Fibroblast of pulmonary artery (primary cell): ENCODE measurements around the gene CFTR.
"Not testable (repeated sequence)": the region's sequence is repeated elsewhere in the genome, so short reads cannot be mapped to it uniquely, and the experiment has no call there.

Source experiments
- DNase-seq: peaks from one replicate; pipeline ENCODE4 v3.0.0-alpha.2; 2010; ENCODE audit warnings: low read depth
- H3K4me3 ChIP-seq: replicated peaks from 2 replicates; pipeline ENCODE4 v1.5.1; 2011; ENCODE audit warnings: low read depth, mild to moderate bottlenecking, control low read depth, low read length, moderate library complexity
- TF ChIP-seq, protein P1 (sequence below): IDR thresholded peaks from 2 replicates; pipeline ENCODE4 v1.5.1; 2011; ENCODE audit warnings: mild to moderate bottlenecking, control low read depth, low read length, inconsistent platforms; ENCODE audit errors: missing control alignments

Gene CFTR

GRCh38 chr7:117705630-117706029 is 225.8 kb downstream of the CFTR start:
- no peak overlapping the region for H3K4me3 ChIP-seq
- no peak for DNase-seq
- TF ChIP-seq, protein P1, sequence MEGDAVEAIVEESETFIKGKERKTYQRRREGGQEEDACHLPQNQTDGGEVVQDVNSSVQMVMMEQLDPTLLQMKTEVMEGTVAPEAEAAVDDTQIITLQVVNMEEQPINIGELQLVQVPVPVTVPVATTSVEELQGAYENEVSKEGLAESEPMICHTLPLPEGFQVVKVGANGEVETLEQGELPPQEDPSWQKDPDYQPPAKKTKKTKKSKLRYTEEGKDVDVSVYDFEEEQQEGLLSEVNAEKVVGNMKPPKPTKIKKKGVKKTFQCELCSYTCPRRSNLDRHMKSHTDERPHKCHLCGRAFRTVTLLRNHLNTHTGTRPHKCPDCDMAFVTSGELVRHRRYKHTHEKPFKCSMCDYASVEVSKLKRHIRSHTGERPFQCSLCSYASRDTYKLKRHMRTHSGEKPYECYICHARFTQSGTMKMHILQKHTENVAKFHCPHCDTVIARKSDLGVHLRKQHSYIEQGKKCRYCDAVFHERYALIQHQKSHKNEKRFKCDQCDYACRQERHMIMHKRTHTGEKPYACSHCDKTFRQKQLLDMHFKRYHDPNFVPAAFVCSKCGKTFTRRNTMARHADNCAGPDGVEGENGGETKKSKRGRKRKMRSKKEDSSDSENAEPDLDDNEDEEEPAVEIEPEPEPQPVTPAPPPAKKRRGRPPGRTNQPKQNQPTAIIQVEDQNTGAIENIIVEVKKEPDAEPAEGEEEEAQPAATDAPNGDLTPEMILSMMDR: no peak

DNA sequence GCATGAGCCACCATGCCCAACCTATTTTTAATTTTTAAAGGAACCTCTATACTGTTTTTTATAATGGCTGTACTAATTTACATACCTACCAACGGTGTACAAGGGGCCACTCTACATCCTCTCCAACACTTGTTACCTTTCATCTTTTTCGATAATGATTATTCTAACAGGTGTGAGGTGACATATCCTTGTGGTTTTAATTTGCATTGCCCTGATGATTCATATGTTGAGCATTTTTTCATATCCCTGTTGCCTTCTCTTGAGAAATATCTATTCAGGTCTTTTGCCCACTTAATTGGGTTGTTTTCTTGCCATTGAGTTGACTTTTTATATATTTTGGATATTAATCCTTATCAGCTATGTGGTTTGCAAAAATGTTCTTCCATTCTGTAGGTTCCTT is 226.4 kb downstream of the CFTR start:
- DNase-seq: no peak
- TF ChIP-seq, protein P1: no peak
- no peak overlapping the region for H3K4me3 ChIP-seq

DNA sequence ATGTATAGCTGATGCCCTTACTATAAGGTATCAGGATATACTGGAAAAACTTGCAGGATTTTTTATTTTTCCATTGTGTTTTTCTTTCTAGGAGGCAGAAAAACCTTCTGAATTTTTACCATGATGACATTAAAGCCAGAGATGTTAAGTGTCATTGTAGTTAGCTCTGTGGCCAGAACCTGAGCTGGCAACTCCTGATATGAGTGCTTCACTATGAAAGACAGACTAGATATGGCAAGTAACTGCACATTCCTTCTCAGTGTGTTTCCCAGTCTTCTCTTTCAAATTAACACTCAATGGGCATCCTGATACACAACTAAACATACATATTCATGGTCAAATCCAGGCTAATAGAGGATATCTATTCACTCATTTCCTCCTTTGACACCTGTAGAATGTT is 227.3 kb downstream of the CFTR start:
- no peak overlapping the region for H3K4me3 ChIP-seq
- TF ChIP-seq, protein P1: no peak
- DNase-seq: no peak

DNA sequence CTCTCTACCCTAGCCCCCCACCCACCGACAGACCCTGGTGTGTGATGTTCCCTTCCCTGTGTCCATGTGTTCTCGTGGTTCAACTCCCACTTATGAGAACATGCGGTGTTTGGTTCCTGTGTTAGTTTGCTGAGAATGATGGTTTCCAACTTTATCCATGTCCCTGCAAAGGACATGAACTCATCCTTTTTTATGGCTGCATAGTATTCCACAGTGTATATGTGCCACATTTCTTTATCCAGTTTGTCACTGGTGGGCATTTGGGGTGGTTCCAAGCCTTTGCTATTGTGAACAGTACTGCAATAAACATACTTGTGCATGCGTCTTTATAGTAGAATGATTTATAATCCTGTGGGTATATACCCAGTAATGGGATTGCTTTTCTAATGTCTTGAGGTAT is 228.3 kb downstream of the CFTR start:
- not testable (repeated sequence) for DNase-seq, H3K4me3 ChIP-seq

DNA sequence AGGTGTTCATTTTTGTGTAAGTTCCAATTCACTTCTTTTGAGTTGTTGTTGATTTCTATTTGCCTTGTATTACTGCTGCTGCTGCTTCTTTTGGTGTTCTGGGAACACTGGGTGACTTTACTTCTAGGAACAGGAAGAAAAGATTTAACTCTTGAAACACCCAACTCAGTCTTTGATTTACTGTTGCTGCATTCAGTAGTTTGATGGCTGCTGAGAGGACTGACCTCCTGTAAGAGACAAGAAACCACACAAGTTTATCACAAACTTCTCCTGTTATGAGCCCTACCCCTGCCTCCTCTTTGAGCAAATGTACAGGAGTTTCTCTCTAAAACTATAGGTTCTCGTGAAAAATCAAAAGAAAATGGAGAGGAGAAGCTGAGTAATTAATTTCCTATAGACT is 231.7 kb downstream of the CFTR start:
- DNase-seq: no peak
- TF ChIP-seq, protein P1: no peak
- no peak overlapping the region for H3K4me3 ChIP-seq

GRCh38 chr7:117715784-117716445 is 236.1 kb downstream of the CFTR start:
- TF ChIP-seq, protein P1: peak; percentile 80
- peak; percentile 81 for DNase-seq

DNA sequence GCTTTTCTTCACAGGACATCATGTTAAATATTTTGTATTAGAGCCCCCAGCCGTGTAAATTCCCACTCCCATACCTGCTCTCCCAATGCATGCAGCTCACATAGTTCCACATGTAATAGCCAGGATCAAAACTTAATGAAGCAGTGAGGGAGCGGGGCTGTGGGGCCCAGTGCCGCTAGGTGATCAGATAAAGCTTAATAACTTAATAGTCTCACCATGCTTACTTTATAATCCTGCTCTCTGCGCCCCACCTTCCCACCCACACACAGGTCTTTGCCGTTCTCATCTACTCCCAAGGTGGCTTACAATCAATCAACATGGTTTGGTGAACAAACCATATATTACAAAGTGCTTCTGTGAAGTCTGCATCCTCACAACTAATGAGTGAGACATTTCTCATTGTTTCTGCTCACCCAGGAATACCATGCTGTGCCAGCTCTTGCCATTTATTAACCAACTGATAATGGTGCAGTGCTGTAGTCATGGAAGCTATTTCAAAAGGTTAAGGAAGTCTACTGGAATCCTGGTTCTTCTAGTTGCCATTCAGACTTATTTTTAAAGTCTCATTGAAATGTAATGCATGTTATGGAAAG is 237.0 kb downstream of the CFTR start:
- TF ChIP-seq, protein P1: no peak
- H3K4me3 ChIP-seq: no peak overlapping the region
- DNase-seq: no peak

More at GRCh38 chr7:117715784-117716445, 236.1 kb downstream of the CFTR start:
- H3K4me3 ChIP-seq: no peak overlapping the region
